ENCODE measurements around the gene PDXP. TPM values are rescaled to one million over a fixed set of nuclear protein-coding genes. Genes with fewer than 3 reads are reported as not detected.

The PDXP gene
- total RNA-seq, 1 experiment from 2014 or later: 42.7 TPM

DNA sequence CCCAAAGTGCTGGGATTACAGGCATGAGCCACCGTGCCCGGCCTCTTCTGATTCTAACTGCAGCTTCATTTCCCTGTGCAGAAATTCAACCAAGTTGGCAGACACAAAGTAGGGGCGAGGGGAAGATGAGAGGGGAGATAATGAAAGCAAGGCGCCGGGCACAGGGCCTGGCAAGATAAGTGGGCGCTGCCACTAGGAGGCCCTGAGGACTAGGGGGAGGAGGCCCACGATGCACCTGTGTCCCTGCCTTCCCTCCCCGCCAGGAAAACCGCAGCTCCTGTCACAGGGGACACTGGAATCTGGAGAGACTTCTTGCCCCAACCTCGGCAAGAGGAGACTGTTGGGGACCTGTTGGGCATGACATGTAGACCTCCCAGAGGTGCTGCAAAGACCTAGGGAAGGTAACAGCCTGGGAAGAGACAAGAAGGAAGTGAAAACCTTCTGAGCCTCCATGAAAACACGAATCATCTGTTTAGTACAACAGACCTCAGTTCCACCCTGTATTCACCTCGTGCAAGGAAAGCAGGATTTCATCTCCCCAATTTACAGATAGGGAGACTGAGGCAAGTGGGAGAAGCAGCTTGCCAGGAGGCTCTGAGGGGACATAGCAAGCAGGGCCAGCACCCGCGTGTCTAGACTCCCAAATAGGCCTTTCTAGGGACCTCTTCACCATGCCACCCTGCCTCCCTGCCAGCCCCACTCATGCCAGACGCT is 13.8 kb downstream of the PDXP start:
- Histone ChIP-seq H3K4me1 (ENCODE audit: control insufficient read depth in 1 of 2, insufficient read depth in 2 of 2, low read length in 2 of 2) (peaks cover 46 to 68% of the 10 kb centered on the region in 2 experiments), H3K79me2 (ENCODE audit: insufficient read depth, low read length) (peaks cover 13% of the 10 kb centered on the region; the same call in 1 of the 2 replicates), H4K20me1 (ENCODE audit: insufficient read depth) (no peaks in the 10 kb centered on the region), H3K9me3 (ENCODE audit: control insufficient read depth in 1 of 2, insufficient read depth in 1 of 2, low read depth in 1 of 2, low read length in 2 of 2) (no peaks in the 10 kb centered on the region), H3K4me2 (ENCODE audit: low read length) (no peak overlapping the region), H3K9ac (ENCODE audit: low read length) (no peak overlapping the region), H3K27ac (ENCODE audit: low read depth, low read length) (no peak overlapping the region), H3K27me3 (ENCODE audit: insufficient read depth, low read length) (no peaks in the 10 kb centered on the region), H2AFZ (ENCODE audit: low read depth, low read length, poor library complexity, severe bottlenecking) (no peak overlapping the region), H3K9me2 (ENCODE audit: insufficient read depth) (no peaks in the 10 kb centered on the region), H3K36me3 (ENCODE audit: control insufficient read depth in 1 of 2, insufficient read depth in 2 of 2, low read length in 2 of 2) (no peaks in the 10 kb centered on the region), H3K4me3 (replicated peaks in 1 of 2; ENCODE audit: low read depth in 1 of 2, low read length in 2 of 2) (no peak overlapping the region)
- no peak for DNase-seq (ENCODE audit: low read depth, low spot score)
- RAD21 ChIA-PET (ENCODE audit: low non-redundant PET in 1 of 2, low total read pairs in 2 of 2, uncharacterized antibody in 2 of 2, unreplicated experiment in 2 of 2): no interaction called here
- TF ChIP-seq CEBPB (IDR thresholded peaks at IDR 0.05; ENCODE audit: low read depth) (no peak), RAD21 (IDR thresholded peaks at IDR 0.05; ENCODE audit: low read depth) (no peak), TCF7L2 (IDR thresholded peaks at IDR 0.05; ENCODE audit: borderline replicate concordance, extremely low read depth, insufficient read depth, insufficient read length) (no peak), FOSL1 (IDR thresholded peaks at IDR 0.05; ENCODE audit: low read depth) (no peak), SP1 (IDR thresholded peaks at IDR 0.05; ENCODE audit: low read depth) (no peak), ZFX (IDR thresholded peaks at IDR 0.05) (no peak), EZH2 (IDR thresholded peaks at IDR 0.05) (no peak), REST (IDR thresholded peaks at IDR 0.05; ENCODE audit: low read depth) (no peak), ELF1 (IDR thresholded peaks at IDR 0.05; ENCODE audit: borderline replicate concordance, low read depth) (no peak), CTCF (IDR thresholded peaks at IDR 0.05 in 2 of 3, conservative IDR thresholded peaks at IDR 0.05 in 1 of 3; ENCODE audit: borderline replicate concordance in 1 of 3, insufficient read depth in 1 of 3, low read depth in 2 of 3, low read length in 2 of 3) (no peak), POLR2A (IDR thresholded peaks at IDR 0.05; ENCODE audit: borderline replicate concordance, extremely low read depth, insufficient read depth, insufficient read length) (no peak), ZNF274 (IDR thresholded peaks at IDR 0.05; ENCODE audit: low read depth, low read length) (no peak), SRF (IDR thresholded peaks at IDR 0.05; ENCODE audit: low read depth) (no peak), JUND (IDR thresholded peaks at IDR 0.05) (no peak), CBX3 (IDR thresholded peaks at IDR 0.05; ENCODE audit: low read depth) (no peak)
- POLR2A ChIA-PET: interaction anchor here (0.7 to 1.4 kb wide), 3 partner anchors 11 to 36 kb away, joined by 3 read pairs; partner anchors contain the start of gene PDXP
- ATAC-seq: no peak
- intact Hi-C loops (cut with micrococcal nuclease): no loop called here
- CTCF ChIA-PET: interaction anchor here (1.2 kb wide), 1 partner anchor 9 kb away, joined by 4 read pairs; no protein-coding TSS in a partner anchor
- no TSS peak for BruUV-seq (replicated peaks)

All from HCT116 (cell line).